ENCODE results near the gene STARD8.

- no peak for TF ChIP-seq GATA2 (IDR thresholded peaks at IDR 0.05; ENCODE audit: low read depth, low read length)
- no peak for TF ChIP-seq GATA3 (IDR thresholded peaks at IDR 0.05; ENCODE audit: low read depth, low read length)
Measured at GRCh38 chrX:68669871-68670270, 22.4 kb downstream of the STARD8 start.
